ENCODE results near the gene ODF2L.

ODF2L gene

DNA sequence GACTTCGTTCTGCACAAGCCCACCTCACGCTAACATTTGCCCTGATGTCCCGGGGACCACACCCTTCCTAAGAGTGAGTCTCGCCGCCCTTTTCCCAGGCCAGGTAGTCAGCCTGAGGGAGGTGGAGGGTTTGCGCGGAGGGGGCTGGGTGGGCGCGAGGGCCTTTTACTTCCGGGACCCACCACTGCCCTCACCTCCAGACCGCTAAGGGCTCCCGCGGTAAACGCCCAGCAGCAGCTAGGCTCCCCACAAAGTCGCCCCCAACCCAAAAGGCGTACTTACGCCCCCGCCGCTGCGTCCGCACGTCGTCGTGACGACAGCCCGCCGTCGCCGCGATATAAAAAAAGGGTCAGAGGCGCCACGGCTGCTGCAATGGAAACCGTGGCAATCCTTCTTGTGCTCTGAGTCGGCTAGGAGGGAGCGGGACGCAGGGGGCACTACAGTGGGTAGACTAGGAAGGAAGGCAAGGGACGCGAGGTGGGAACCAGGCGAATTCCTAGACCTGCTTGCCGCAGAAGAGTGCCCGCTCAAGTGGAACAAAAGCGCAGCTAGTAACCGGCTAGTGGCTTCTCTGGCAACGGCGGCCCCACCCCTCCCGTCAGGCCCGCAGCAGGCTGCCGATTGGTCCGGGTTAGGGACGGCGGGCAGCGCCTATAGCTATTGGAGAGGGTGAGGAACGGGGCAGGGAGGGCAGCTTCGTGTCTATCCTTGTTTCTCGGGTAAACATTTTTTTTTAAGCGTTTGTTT is at the start of gene ODF2L:
TSS of gene ODF2L (minus strand) at position 573 of the 747 bp plus-strand sequence. CDS start 9,296 bp downstream, outside the sequence.
- DNase-seq: peak; percentile 97

DNA sequence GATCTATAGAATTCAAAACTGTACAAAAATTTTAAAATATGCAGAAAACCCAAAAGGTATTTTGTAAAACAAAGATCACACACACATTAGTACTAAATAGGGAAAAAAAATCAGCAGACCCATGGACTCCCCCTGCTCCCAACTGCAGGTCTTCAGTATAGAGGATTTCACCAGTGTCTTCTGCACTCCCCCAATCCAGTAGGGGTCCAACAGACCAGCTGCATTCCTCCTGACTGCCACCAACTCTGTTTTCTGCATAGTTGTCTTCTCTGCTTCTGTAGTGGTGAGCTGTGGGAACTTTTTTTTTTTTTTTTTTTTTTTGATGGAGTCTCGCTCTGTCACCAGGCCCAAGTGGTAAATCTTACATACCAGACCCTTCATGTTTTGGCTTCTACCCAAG is 49.8 kb upstream of the ODF2L start:
- DNase-seq: no peak

- no peak for DNase-seq
These were observed 45.9 kb upstream of the ODF2L start for GRCh38 chr1:86441997-86442396.

GRCh38 chr1:86441581-86441980 is 45.5 kb upstream of the ODF2L start:
- DNase-seq: no peak

DNA sequence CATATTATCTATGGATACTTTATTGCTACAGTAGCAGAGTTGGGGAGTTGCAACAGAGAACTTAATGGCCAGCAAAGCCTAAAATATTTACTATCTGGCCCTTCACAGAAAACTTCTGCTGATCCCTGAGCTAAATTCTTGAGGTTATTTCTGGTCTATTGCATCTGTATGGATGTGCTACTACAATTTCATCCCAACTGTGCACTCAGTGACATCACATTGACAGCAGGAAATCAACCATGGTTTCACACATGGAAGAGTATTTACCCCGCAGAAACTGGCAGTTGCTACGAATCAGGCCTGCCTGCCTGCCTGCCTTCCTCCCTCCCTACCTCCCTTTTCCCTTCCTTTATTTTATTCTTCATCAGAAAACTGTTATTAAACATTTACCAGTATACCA is 39.9 kb upstream of the ODF2L start:
- peak; percentile 40 for DNase-seq

DNA sequence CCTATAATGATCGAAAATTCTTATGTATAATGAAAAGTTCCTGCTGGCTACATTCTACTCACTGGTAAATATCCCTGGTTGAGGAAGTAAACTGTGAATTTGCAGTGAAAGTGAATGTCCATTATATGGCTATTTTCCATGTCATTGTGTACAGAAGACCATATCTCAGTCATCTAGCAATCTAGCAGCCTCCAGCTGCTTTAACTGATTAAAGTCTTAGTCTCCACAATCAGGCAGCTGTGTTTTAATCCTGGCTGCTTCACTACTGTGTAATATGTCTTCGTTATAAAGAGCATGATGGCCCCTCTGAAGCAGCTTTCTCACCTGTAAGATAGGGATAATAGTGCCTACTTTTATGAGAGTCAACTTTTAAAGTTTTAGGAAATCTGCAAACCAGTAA is 39.2 kb upstream of the ODF2L start:
- no peak for DNase-seq

DNA sequence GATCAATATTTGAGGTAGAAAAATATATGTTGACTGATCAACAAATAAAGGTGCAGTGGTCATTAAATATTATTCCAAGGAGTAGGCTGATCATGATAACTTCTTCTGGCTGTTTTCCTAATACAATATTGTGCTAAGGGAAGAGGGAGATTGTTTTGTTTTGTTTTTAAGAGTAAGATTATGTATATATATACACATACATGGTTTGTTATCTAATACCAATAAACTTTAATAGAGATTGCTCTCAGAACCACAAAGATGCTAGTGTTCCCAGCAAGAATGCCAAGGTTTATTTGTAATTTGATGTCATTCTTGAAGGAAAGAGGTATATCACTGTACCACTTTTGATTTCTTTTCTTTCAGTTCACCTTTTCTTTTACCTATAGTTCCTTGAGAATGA is 37.9 kb upstream of the ODF2L start:
- no peak for DNase-seq

GRCh38 chr1:86430376-86430775 is 34.3 kb upstream of the ODF2L start:
- peak; percentile 46 for DNase-seq

DNA sequence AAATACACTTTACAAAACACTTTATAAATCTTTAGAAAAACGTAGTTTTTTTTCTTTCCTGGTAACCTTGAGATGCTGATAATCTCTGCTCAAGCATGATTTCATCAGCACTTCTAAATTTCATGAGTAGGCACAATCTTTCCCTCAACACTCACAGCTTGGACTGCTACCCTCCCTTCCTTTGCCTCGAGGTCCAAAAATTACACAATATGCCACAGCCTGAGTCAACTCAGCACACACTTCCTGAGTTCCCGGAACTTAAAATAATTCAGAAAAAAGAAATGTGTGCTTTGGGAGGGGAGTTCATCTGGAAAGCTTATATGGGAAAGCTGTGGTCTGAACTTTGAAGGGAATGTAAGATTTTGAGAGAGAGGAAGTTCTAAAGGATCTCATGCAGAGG is 33.7 kb upstream of the ODF2L start:
- DNase-seq: no peak

GRCh38 chr1:86429122-86429725 is 33.1 kb upstream of the ODF2L start:
- no peak for DNase-seq

GRCh38 chr1:86423873-86424272 is 27.8 kb upstream of the ODF2L start, which contains the start of gene CLCA2:
CLCA2 (plus strand) TSS chr1:86424171; CDS start chr1:86424248, 77 bp downstream.
- no peak for DNase-seq

DNA sequence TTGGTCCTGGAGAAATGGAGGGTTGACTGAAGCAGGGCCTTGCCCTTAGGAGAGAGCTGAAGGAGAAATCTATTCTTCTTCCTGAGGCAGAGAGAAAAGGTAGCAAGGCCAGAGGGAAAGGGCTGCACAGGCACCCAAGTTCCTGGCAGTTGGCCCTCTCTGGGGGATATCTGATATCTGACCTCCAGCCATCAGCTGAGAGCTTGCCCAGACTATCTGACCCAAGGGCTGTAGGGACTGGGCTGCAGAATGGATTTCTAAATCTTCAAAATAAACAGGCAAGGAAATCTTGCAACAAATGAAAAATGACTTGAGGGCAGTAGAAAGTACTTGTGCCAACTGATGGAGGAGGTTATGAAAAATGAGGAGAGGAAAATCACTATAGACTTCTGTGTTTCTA is 27.4 kb upstream of the ODF2L start:
- no peak for DNase-seq

DNA sequence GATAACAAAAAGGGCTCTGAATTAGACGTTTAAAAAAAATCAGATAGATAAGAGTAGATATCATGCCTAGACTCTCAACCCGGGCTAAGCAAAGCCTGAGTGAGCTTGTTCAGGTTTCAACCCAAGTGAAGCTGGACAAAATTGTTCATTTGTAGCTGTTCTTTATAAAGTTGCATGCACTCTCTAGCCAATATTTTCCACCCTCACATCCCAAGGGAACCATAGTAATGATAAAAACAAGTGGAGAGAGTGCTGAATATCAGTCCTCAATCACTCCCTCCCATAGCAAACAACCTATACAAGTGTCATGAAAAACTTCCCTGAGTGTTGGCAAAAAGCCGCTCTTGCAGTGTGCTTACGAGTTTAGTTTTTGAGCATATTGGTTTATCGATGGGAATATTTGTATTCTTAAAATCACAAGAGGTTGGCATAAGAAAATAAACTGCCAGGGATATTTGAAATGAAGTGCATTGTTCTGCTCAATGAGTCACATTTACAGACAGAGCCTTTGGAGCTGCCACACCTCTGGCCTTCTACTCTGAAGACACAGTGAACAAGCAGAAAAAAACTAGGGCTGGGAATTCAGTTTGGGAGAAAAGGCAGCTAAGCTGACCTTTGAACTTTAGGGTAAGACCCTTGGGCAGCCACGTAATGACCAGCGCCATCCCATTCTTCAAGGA is 25.6 kb upstream of the ODF2L start:
- no peak for DNase-seq

- DNase-seq: peak; percentile 33
These were observed 23.3 kb upstream of the ODF2L start for GRCh38 chr1:86419277-86419903.

GRCh38 chr1:86416343-86416742 is 20.2 kb upstream of the ODF2L start:
- DNase-seq: peak; percentile 62

GRCh38 chr1:86410879-86411278 is 14.8 kb upstream of the ODF2L start:
- no peak for DNase-seq

DNA sequence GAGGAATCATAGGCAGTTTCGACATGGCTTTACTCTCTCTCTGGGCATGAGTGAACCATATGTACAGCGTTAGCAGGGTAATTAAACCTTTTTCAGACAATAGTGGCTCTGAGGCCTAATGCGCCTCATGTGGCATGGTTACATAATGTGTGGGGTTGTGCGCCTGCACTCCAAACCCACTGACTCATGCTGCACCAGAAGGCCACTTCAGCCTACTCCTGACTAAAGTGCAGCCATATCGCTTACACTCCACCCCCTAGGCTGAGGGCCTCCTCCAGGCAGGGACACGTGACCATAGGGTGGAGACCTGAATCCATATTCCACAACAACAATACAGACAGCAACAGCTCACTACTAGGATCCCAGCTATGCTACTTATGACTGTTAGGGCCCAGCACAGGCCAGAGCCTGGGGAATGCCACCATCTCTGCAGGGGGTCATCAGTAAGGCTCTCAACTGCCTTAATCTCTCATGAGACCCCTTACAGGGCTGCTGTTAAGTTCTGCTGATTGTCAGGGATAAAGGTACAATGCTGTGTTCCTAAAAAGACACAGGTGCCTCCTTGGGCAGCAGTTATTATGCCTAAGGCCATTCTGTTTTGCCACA is 13.4 kb upstream of the ODF2L start:
- peak; percentile 94 for DNase-seq

- no peak for DNase-seq
These were observed 371 bp upstream of the ODF2L start for GRCh38 chr1:86396498-86396890.

DNA sequence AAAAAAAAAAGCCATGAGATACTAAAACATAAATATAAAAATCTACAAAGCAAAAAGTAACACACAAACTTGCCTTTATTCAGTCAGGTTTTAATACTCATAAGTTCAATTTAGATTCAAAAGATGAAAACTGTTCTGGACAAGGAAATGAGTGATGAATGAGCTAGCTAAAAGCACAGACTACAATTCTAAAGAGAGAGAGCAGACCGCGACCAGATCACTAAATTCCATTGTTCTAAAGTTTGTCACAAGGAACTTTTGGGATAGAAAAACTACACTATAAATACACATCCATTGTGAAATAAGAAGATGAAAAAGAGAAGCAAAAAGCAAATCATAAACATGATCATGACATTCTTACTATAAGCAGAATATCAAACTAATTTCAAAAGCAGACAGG is 1.7 kb downstream of the ODF2L start:
- DNase-seq: no peak

GRCh38 chr1:86389307-86389706 is 6.8 kb downstream of the ODF2L start:
- DNase-seq: no peak

DNA sequence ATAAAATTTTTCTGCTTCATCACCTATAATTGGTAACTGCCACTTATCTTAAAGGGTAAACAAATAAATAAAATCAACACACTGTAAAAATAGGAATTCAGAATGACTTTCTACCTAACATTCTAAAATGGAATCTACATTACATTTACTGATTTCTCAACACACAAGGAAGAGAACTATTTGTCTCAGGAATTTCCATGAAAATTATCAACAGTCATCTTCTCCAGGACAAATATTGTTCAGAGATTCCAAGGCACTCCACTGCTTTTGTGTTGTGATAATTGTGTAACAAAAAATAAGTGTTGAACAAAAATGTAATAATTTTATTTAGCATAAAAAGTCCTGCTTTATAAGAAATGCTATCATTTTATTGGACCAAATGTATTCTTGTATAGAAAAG is 7.3 kb downstream of the ODF2L start:
- DNase-seq: no peak

DNA sequence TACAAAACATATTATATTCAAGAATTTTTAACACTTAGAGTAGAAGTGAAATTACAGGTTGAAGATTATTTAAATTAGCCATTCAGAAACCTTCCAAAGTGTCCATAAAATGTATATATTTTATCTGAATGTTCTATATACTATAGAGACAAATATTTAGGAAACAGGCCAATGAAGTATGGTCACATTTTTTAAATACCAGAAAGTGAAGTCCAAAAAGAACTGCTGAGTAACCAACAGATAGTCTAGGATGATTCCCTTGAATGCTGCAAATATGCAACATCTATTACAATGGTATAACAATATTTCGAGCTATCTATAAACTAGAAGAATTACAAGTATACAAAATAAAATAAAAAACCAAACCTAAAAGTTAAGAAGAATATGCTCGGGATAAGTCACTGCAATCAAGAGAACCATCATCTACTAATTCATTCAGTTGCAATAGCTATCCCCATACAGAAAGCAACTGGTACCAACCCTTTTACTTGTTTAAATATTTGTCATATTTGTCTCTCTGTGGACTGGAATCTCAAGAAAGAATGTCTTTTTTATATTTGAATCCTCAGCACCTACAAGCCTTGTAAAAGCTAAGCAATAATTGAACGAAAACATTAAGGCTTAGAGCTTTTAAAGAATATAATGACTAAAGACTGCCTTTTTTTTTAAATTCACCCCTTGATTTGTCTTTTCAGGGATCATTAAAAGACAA is 8.1 kb downstream of the ODF2L start:
- DNase-seq: no peak

DNA sequence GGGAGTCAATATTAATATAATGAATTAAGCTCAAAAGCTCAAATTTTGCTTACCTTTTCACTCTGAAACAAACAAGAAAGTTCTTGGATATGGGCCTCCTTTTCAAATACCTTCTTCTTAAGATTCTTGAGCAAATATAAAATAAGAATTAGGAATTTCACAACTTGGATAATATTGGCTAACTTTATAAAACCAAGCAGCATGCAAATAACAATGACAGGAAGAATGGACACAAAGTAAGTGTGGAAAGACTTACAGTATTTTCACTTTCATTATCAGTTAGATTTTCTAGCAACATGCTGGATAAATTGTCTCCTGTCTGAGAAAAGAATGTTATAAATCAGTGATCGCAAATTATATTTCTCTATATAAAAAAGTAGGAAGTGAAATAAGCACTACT is 13.2 kb downstream of the ODF2L start:
- DNase-seq: no peak

Measured in DMS53 (cell line).